HS-27A (cell line): Measurements from ENCODE around the gene CGB8.
"Not testable (repeated sequence)": the region's sequence is repeated elsewhere in the genome, so short reads cannot be mapped to it uniquely, and the experiment has no call there.

ENCODE experiments used
- DNase-seq: peaks from one replicate; pipeline ENCODE4 v3.0.0-alpha.2; 2012; ENCODE audit warnings: low read depth, missing footprints

Gene CGB8

DNA sequence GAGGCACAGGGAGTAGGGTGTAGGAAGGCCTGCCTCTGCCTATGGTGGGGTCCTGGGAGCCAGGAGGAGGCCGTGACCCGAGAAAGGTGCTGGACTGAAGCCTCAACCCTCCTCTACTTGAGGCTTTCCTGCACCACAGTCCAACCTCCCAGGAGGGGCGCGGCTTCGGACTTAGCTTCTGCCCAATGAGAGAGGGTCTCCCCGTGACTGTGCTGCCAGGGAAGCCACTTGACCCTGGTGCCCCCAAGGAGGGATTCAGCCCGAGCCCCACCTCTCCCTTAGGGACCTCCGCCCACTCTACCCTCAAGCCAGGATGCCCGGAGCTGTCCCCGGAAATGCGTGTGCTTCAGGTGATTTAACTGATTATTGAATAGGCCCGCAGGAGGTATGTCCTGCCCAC, at the start of gene CGB8:
Gene CGB8 (minus strand): TSS at position 101 of the 400 bp plus-strand sequence. CDS start 372 bp downstream, outside the sequence.
- DNase-seq: not testable (repeated sequence)

DNA sequence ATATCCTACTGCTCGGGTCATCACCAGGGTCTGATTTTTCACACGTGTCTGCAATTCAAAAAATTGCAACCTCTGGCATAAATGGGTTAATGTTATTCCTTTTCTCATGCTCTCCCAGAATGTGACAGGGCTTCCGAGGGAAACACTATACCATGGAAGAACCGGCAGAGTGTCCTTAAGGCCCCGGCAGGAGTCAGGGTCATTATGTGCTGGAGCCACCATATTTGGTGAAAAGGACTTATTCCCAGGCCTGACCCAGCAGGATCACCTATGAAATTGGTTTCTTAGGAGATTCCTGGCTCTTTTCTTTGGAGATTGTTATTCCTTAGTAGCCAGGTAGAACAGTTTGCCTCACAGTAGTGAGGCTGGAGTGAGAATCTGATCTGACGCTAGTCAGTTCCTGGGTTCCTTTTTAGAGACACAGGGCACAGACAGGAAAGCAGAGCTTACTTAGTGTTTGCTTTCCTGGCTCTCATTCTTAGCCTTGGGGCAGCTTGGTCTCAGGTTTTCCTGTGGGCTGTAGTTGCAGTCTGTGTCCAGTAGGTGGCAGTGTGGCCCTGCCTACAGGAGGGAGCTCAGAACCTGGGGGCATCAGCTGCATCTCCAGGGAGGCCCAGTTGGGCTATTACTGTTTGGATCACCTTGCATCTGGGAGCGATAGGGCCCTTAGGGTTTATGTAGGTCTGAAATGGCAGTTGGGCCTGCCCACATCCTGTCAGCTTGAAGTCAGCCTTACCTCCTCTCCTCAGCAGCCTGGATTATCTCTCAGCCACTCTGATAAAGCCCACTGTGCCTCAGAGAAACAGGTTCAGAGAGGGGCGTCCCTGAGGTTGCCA, 48.8 kb upstream of the CGB8 start:
- DNase-seq: peak; percentile 50

DNA sequence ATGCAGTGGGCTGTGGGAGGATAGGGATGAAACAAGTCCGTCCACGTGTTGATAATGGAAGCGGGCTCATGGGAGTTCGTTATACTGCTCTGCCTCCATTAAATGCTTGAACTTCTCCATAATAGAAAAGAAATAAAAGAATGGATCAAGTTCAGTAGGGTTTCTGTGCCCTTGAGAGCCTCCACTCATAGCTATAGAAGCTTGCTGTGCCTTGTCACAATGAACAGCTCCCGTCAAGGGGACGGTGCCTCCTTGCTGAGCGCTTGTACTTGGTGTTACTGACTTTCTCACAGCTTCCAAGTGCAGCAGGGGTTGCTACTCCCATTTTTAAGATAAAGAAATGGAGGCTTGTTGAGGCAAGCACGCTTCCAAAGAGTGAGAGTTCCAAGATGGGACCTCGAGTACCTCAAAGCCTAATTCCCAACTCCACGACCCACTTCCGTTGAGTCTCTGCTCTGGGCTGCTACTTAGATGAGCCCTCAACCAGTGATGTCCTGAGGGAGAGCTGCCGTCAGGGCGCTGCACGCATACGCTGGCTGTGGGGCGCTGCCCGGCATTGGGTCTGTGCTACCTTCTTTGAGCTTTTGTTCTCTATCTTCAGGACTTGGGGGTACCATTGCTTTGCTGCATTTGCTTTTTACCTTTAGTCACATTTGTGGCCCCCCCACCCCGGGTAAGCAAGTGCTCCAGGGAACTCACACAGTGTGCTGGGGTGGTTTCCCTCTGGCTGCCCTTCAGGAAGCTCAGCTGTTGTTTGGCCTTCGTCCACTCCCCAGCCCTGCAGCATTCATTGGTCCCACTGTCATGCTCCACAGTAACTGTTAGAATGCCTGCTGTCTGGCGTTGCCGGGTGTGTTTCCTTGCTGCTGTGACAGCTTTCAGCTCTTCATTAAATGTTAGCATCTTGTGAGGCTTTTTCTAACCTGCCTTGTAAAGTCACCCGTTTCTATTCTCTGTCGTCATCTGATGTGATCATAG, 45.9 kb upstream of the CGB8 start:
- DNase-seq: no peak

DNA sequence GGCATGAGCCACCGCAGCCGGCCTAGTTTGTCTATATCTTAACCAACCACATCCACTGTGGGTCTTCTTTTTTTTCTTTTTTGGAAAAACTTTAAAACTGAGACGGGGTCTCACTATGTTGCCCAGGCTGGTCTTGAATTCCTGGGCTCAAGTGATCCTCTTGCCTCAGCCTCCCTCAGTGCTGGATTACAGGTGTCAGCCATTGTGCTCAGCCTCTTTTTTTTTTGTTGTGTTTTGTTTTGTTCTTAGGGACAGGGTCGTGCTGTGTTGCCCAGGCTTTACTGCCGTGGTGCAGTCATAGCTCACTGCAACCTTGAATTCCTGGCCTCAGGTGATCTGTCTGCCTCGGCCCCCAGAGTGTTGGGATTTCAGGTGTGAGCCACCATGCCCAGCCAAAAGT, 43.8 kb upstream of the CGB8 start:
- DNase-seq: no peak

DNA sequence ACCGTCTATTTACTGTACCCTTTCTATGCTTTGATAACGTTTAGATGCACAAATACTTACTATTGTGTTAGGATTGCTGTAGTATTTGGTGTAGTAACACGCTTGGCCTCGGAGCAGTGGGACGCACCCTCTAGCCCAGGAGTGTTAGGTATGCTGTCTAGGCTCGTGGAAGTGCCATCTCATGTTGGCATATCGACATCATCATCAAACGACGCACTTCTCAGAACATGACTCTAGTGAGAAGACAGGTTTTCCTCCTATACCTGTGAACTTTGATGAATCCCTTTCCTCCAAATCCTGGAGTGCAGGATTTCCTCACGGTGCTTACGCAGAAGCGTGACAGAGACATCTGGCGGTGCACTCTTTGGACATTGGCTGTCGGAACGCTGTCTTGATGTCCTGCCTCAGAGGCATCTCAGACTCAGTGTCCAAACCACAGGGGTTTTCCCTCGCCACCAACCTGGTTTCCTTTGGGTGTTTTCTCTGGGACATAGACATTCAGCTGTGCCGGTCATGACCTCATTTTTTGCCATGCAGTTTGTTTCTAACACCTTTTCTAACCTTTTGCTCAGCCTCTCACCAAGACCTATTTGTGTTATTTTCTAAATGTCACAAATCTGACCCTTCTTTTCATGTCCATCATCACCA, 42.6 kb upstream of the CGB8 start:
- DNase-seq: no peak

DNA sequence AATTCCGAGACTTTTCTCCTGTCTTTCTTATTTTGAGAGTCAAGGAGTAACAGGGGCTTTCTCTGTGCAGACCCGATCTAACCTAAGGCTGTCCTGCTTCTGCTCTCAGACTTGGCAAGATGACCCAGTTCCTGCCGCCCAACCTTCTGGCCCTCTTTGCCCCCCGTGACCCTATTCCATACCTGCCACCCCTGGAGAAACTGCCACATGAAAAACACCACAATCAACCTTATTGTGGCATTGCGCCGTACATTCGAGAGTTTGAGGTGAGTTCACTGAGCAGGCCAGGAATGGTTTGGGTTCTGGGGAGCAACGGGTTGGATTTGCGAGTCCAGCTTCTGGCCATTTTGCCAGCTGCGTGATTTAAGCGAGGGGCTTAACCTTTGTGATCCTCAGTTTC, 37.4 kb upstream of the CGB8 start:
- no peak for DNase-seq

DNA sequence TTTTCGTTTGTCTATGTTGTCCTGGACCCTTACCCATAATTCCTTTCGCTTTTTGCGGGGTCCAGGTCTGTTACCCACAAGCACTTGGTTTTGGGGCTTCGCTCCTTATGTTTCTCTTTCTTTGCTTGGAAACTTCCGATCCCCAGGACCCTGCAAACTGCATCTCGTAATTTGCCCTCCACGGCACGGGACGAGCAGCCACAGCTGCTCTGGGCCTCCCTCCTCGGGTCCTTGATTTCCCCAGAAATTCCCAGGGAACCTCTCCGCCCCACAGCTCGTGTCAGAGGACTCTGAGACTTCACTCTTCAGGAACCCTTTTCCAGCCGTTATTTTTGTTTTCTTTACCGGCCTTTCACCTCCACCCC, 36.9 kb upstream of the CGB8 start:
- no peak for DNase-seq

DNA sequence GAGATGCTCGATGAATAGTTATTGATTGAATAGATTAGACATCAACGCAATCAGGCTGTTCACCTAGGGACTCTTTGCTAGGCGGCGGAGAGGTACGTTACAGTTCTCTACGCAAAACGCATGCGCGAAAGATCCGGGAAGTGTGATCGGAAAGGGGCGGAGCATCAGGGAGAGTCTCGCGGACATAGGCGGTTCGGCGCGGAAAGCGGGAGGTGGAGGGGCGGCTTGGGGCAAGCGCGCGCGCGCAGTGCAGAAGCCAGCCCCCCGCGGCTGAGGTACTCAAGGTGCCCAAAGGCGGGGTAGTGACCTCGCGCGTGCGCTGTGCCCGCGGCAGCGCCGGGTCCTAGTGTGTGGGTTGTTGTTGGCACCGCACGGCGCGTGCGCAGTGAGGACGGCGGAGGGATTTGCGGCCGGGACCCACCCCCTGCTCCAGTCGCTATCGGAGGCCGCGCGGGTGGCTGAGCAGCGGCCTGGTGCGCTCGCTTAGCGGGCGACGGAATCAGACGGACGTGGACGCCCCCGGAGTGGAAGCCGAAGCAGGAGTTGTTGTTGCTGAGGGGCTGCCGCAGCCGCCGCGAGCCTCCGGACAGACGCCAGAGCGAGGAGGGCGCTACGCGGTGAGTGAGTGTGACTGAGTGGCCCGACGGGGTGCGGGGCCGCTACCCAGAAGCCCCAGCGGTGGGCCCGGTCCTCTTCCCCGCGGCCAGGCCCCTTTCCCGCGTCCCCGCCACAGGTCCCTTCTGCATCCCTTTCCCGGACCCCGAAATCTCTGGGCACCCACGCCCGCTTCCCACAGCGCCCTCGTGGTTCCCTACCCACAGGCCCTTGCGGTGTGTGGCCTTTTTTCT, 36.3 kb upstream of the CGB8 start, which contains the start of gene SNRNP70:
Gene SNRNP70 (plus strand): TSS at position 432 of the 848 bp plus-strand sequence. CDS start 964 bp downstream, outside the sequence.
- DNase-seq: peak; percentile 96

DNA sequence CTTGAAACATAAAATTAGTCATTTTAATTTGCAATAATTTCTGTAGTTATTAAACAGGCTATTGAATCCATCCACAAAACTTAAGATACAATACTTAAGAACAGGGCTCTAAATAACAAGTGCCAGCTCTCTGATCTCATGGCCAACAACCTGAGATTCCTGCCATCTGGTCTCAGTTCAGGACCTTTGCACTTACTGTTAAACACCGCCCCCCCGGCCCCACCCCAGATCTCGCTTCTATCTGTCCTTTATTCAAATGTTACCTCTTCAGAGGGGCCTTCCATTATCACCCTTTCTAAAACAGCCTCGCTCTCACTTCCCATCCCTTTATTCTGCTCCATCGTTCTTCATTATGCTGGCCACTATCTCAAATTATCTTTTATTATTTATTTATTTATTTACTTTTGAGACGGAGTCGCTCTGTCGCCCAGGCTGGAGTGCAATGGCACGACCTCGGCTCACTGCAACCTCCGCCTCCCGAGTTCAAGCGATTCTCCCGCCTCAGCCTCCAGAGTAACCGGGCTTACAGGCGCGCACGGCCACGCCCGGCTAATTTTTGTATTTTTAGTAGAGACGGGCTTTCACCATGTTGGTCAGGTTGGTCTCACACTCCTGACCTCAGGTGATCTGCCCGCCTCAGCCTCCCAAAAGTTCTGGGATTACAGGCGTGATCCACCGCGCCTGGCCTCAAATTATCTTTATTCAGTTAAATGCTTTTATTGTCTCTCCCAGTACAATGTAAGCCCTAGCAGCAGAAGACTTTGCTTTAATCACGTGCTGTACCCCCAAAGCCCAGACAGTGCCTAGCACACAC, 35.5 kb upstream of the CGB8 start:
- DNase-seq: no peak

DNA sequence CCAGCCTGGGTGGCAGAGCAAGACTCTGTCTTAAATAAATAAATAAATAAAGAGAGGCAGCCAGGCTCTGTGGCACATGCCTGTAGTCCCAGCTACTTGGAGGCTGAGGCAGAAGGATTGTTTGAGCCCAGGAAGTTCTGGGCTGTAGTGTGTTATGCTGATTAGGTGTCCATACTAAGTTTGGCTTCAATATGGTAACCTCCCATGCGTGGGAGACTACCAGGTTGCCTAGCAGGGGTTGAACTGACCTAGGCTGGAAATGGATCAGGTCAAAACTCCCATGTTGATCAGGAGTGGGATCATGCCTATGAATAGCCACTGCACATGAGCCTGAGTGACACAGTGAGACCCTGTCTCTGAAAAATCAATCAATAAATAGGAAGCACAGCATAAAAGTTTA, 32.4 kb upstream of the CGB8 start:
- DNase-seq: no peak

DNA sequence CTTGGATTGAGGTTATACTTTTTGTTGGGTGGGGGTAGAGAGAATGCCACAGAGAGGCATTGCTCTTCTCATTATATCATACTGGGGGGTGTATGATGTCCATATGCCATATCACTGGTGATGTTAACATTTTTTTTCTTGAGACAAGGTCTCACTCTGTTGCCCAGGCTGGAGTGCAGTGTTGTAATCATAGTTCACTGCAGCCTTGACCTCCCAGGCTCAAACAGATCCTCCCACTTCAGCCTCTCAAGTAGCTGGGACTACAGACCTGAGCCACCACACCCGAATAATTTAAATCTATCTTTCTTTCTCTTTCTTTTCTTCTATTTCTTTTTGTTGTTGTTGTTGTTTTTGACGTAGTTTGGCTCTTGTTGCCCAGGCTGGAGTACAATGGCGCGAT, 31.5 kb upstream of the CGB8 start:
- DNase-seq: no peak

DNA sequence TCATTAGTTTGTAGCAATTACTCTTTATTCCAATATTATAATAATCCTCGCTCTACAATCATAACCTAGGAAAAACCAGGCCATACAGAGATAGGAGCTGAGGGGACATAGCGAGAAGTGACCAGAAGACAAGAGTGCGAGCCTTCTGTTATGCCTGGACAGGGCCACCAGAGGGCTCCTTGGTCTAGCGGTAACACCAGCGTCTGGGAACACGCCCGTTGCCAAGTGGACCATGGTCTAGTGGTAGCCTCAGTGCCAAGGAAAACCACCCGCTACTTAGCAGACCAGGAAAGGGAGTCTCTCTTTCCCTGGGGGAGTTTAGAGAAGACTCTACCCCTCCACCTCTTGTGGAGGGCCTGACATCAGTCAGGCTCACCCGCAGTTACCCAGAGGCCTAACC, 26.0 kb upstream of the CGB8 start:
- DNase-seq: peak; percentile 49

DNA sequence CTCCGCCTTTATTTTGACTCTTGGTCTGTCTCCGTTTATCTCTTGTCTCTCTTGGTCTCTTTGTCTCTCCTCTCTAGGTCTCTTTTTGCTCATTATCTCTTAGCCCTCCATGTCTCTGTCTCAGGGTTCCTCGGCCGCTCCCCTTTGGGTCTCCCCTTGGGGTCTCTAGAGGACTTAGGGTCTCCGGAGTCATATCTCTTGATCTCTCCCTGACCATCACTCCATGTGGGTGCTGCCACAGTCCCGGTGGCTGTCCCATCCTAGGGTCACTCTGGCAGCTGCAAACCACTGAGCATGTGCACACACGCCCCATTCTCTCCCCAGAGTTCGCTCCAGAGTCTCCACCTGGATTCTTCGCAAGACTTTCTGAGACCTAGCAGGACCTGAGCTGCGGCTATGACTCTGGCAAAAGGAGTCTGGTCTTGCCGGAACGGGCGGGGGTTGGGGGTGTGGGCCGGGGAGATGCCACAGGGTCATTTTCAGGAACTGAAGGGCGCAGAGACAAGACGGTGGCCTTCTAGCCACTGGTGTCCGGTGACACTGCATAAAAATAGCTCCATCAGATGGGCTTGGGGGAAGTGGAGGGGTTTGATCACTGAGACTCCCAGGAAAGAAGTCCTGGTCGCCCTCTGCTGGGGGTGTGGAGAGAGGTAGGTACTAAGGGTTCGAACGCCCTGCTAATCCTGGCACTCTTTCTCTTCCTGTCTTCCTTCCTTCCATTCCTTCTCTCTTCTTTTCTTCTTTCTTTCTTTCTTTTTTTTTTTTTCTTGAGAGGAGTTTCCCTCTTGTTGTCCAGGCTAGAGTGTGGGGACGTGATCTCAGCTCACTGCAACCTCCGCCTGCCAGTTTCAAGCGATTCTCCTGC, 24.8 kb upstream of the CGB8 start:
- DNase-seq: no peak

DNA sequence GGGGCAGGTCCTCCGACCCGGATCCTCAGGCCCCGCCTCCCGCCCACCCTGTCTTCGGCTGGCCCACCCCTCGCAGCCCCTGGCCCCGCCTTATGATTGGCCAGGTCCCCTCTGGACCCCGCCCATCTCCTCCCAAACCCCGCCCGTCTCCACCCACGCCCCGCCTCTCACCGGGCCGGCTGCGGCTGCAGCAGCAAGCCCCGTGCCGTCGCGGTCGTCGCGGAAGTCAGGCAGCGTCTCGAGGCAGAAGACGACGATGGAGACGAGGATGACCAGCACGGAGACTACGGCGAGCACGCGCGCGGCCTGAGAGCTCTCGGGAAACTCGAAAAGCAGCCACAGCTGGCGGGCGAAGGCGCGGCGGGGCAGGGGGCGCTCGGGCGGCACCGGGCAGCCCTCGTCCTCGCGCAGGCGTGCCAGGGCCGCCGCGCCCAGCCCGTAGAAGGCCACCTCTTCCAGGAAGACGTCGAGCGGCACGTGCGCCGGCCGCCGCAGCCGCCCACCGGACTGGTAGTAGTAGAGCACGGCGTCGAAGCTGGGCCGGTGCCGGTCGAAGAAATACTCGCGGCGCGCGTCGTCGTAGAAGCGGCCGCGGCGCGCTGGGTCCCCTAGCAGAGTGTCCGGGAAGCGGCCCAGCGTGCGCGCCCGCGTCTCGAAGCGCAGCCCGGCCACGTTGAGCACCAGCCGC, 23.1 kb upstream of the CGB8 start:
- no peak for DNase-seq

DNA sequence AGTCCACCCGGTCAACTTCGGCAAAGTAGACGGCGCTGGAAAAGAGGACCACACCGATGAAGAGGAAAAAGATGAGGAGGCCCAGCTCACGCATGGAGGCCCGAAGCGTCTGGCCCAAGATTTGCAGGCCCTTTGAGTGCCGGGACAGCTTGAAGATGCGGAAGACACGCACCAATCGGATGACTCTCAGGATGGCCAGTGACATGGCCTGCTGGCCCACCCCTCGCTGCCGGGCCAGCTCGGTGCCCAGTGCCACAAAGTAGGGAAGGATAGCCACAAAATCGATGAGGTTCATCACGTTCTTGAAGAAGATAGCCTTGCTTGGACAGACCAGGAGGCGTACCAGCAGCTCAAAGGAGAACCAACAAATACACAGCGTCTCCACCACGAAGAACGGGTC, 21.5 kb upstream of the CGB8 start:
- no peak for DNase-seq

DNA sequence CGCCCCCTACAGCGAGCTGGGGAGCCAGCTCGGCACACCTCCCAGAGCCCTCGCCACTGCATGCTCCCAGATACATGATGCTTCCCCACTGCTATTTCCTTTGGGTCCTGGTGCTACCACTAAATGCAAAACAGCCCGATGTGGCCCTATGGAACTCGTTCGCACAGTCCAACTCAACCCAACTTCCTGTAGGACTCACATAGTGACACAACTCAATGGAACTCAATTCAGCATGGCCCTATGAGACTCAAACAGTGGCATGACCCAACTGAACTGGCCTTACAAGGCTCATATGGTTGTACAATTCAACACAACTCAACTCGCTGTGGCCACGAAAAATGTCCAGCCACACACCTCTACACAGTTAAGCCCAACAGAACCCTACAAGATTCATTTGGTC, 20.1 kb upstream of the CGB8 start:
- no peak for DNase-seq

DNA sequence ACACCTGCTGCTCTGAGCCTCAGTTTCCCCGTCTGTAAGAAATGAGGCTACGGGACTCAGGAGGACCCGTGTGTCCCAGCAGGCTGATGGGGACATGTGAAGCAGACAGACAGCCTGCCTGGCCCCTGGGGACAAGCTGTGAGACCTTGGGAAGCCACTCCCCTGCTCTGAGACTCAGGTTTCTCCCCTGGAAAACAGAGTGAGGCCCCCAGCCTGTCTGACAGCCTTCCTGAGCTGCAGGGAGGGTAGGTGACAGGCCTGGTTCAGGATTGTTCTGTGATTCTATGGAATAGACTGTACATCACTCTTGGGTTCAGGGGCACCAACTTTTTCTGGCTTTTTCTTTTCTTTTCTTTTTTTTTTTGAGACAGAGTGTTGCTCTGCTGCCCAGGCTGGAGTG, 18.6 kb upstream of the CGB8 start:
- DNase-seq: no peak

DNA sequence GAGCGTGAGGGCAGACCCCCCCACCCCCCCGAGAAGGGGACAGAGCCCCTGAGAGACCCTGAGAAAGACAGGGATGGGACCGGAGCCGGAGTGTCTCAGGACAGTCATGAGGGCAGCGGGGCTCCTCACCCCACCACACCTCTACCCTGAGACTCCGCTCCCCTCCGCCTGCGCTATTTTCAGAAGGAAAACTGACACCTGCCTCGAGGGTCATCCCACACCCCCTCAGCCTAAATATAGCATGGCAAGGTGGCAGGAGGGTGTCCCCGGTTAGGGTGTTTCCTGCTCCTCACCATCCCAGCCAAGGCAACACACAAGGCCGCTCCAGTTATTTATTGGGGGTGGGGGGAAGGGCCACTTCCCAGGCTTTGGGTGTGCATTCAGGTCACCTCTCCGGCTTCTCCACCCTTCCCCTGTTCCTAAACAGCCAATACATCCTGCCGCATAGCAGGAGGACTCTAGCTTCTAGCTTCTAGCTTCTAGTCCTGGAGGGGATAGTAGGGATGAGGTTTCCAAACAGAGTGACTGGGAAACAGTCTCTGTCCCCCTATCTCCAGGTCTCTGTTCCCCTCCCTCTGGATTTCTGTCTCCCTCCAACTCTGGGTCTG, 17.1 kb upstream of the CGB8 start:
- no peak for DNase-seq
